Retinal pigment epithelial cell (primary cell): Measurements from ENCODE around the gene COBL.

Experiments used
- DNase-seq: peaks from one replicate; pipeline ENCODE4 v3.0.0-alpha.2; 2010; ENCODE audit warnings: low read depth
- H3K4me3 ChIP-seq: 2 replicates; pipeline ENCODE4 v1.5.1; 2011; ENCODE audit warnings: mild to moderate bottlenecking, low read length, control low read depth, moderate library complexity
- TF ChIP-seq, protein P1 (sequence below): conservative IDR thresholded peaks from 2 replicates; pipeline ENCODE4 v1.5.1; 2011; ENCODE audit warnings: low read depth, low read length, control low read depth, inconsistent platforms

The COBL gene

GRCh38 chr7:51224811-51225595 is 91.6 kb downstream of the COBL start:
- no peak for DNase-seq
- no peak overlapping the region for H3K4me3 ChIP-seq
- TF ChIP-seq, protein P1, sequence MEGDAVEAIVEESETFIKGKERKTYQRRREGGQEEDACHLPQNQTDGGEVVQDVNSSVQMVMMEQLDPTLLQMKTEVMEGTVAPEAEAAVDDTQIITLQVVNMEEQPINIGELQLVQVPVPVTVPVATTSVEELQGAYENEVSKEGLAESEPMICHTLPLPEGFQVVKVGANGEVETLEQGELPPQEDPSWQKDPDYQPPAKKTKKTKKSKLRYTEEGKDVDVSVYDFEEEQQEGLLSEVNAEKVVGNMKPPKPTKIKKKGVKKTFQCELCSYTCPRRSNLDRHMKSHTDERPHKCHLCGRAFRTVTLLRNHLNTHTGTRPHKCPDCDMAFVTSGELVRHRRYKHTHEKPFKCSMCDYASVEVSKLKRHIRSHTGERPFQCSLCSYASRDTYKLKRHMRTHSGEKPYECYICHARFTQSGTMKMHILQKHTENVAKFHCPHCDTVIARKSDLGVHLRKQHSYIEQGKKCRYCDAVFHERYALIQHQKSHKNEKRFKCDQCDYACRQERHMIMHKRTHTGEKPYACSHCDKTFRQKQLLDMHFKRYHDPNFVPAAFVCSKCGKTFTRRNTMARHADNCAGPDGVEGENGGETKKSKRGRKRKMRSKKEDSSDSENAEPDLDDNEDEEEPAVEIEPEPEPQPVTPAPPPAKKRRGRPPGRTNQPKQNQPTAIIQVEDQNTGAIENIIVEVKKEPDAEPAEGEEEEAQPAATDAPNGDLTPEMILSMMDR = peak; percentile 57

DNA sequence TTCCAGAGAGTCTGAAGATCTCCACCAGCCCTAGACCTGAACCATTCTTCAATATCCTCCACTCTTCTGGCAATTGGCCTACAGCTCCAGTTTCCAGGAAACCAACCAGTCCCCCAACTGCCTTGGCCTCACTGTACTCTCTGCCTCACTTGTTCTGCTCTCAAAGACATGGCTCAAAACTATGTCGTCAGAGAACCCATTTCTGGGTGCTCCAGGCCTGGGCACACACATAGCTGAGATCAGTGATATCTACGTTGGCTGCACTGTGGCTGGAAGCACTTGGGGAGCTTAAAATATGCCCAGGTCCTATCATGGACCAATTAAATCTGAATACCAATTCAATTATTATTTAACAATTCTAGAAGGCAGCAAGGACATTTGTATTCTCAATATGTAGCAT is 93.1 kb downstream of the COBL start:
- TF ChIP-seq, protein P1 = no peak
- no peak for DNase-seq
- no peak overlapping the region for H3K4me3 ChIP-seq

DNA sequence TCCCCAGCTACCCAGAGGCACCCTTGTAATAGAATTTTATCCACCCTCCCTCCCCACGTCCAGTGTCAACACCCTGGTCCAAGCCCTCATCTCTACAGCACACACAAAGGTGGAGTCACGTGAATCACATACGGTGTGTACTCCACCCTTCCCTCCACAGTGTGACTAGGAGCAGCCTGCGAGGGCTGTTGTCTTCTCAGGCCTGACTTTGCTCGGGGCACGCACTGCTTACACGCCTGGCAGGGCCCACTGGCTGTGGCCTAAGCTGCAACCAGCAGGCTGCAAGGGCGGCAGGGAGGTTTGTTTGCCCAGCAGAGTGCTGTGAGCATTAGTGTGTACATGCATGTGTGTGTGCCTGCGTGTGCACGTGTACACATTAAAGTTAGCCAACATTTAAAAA is 93.7 kb downstream of the COBL start:
- H3K4me3 ChIP-seq = no peak overlapping the region
- DNase-seq = no peak
- TF ChIP-seq, protein P1 = no peak

DNA sequence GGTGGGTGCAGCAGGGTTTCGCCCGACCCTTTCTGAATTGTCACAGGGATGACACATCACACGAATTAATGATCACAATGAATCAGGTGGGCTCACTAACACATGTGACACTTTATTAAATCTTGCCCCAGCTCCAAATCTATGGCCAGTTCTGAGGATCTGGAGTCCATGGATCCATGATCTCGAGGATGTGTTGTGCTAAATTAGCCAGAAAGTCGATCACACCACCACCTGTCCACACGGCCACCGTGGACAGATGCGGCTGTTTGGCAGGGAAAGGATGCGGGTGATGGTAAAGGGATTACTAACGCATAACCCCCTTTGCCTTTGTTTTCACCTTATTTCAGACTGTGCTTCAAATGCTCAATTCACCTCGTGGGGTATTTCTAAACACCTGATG is 96.4 kb downstream of the COBL start:
- H3K4me3 ChIP-seq = no peak overlapping the region
- TF ChIP-seq, protein P1 = no peak
- DNase-seq = no peak

GRCh38 chr7:51219261-51219988 is 97.2 kb downstream of the COBL start:
- H3K4me3 ChIP-seq = no peak overlapping the region
- DNase-seq = no peak
- TF ChIP-seq, protein P1 = no peak

DNA sequence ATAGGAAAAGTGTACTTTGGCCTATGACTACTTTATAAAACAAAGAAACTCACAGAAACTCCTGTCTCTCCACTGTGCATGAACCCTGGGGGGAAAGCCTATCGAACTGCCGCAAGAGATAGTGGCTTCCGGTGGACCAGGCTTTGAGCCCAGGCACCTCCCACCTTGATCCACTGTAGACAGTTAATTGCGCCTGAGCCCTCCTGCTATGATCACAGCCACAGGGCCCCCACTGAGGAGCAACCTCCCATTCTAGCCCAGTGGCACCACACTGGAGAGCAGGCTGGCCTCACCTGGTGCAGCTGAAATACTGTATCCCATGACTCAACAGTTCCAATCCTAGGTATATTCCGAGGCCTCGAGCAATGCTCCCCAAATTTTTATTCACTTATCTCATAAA is 98.8 kb downstream of the COBL start:
- TF ChIP-seq, protein P1 = no peak
- DNase-seq = no peak
- H3K4me3 ChIP-seq = no peak overlapping the region

DNA sequence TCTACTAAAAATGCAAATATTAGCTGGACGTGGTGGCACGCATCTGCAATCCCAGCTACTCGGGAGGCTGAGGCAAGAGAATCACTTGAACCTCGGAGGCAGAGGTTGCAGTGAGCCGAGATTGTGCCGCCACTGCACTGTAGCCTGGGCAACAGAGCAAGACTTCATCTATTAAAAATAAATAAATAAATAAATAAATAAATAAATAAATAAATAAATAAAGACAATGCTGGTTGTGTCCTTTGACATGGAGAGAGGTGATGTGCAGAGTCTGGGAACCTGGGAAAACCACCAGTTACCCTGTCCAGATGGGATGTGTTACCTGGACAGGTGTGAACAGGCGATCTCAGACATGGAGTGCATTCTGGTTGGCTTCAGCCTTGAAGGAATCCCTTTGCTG is 102.5 kb downstream of the COBL start:
- TF ChIP-seq, protein P1 = no peak
- DNase-seq = no peak
- no peak overlapping the region for H3K4me3 ChIP-seq
